CD1c-positive myeloid dendritic cell (primary cell): ENCODE measurements around the gene COL23A1.

Experiments used
- DNase-seq: peaks from one replicate; pipeline ENCODE4 v3.0.0-alpha.2; 2016; ENCODE audit errors: extremely low spot score

The COL23A1 gene

DNA sequence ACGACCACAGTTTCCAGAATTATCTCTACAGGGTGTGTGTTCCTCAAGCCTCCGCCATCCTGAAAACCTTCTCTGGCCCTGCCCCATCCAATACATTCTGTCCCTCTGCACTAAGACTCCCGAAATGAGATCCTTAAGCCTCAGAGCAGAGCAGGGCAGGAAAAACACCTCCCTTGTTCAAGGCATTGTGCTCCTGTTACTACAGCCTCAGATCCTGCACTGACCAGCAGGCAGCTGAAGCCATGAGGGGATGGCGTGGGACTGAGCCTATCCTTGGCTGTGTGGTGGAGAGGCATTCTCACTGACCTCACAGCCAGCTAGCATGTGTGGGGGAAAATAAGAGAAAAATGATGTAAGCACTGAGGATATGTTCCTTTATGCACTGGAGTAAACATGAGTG, 250.9 kb downstream of the COL23A1 start:
- no peak for DNase-seq

- DNase-seq: no peak
These were observed 251.4 kb downstream of the COL23A1 start for GRCh38 chr5:178338750-178339144.

DNA sequence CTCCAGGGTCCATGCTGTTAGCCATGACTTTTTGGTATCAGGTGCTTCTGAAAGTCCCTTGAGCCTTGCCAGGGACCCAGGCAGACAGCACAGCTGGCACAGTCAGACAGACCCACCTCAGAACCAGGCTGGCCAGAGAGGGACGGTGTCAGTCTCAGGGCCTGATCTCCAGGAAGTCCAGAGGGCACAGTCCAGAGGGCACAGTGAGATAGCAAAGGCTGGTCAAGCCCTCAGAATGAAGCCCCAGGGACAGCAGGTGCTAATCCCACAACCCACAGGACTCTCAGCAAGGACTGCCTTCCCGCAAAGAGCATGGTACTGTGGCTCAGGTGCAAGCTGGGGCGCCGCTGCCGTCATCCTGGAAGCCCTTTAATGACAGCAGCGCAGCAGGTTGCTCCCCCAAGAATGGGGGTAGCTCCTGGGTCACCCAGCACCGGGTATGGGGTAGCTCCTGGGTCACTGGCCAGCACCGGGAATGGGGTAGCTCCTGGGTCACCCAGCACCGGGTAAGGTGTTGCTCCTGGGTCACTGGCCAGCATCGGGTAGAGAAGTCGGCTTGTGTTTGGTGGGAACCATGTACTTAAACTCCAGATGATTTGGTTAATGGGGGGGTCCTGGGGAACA, 252.0 kb downstream of the COL23A1 start:
- no peak for DNase-seq

DNA sequence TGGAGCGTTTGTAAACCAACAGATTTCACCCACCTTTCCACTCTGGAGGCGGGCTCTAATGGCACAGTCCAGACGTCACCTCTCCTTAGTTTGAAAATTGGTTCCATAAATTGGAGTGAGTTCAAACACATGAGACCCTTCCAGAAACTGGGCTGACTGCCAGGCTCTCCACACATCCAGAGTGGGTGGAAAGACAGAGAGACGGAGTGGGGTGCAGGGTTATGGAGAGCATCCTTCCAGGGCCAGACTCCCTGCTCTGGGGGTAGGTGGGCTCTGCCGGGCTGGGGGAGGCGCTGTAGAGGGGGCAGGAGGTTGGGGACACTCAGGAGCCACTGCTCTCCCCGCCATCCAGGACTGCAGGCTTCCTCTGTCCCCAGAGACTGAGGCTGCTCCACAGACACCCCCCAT, 252.9 kb downstream of the COL23A1 start:
- no peak for DNase-seq

DNA sequence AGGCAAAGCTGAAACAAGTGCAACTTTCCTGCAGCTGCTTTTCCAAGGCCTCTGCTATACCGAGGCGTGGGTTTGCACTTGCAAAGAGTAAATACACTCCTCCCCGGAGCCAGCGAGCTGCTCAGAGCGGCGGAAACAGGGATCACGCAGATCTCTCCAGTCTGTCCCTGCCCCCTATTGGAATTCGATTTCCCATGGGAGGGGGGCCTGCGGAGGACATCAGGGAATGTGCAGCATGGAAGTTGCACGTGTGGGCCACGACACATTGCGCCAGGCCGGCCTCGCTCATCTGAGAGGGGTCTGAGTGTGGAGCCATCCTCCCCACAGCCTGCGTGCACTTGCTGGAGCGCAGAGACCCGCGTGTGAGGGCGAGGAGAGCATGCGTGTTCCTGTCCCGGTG, 253.3 kb downstream of the COL23A1 start:
- no peak for DNase-seq

GRCh38 chr5:178335302-178336030, 254.7 kb downstream of the COL23A1 start:
- DNase-seq: no peak

DNA sequence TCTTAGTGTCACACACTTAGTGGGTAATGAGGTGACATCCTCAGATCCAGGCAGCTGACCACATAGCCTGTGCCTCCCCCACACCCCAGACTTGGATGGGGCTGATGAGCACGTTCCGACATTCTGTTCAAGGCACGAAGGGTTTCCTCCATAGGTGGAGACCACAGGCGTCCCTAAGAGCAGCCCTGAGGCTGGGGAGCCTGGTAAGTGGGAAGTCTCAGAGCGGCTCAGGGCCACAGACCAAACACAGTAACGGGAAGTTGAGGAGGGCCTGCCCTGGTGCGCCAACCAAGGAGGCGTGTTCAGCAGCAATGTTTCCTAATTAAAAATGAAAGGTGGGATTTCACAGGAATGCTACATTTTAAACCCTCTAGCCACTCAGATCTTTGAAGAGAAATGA, 255.3 kb downstream of the COL23A1 start:
- DNase-seq: peak; percentile 62

DNA sequence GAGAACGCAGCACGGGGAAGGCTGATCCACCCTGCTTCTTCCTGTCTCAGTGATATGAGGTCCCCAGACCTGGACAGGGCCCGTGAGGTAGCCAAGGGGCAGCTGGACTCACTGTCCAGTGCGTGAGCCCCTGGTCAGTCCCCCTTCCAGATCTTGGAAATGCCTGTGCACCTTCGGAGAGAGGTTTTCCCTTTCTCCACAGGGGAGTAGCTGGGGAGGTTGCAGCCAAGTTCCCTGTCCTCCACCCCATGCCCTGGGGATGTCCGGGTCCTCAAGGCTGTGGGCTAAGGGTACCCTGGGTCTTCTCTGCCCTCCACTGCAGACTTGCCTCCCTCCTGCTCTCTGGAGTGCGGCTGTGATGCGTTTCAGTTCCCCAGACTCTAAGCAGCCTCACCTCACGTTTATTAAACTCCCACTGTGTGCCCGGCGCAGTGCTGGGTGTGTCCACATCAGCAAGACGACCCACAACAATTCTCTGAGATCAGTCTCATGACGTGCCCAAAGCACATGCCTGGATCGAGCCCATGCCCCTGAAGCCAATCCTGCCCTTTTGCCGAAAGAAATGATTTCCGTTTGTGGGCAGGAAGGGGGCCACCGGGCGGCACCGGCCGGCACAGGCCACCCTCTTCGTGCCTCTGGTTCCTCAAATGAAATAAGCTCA, 256.2 kb downstream of the COL23A1 start:
- peak; percentile 12 for DNase-seq

DNA sequence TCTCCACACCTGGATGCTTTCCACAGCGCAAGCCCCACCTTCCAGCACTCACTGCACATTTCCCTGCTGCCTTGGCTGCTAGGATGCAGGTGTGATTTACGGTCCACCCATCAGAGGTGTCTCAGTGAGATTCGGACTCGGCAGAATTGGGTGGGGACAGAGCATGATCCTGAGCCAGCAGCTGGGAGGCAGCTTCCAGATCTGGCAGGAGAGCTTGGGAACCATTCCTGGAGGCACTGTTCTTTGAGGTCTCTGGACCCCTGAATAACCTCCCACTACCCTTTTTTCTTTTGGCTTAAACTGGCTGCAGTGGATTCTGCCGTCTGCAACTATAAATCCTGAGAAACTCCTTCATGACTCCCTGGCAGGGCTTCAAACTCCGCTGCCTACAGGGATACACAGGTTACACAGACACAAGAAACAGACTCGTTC, 258.0 kb downstream of the COL23A1 start:
- no peak for DNase-seq

GRCh38 chr5:178331491-178331996, 258.6 kb downstream of the COL23A1 start:
- DNase-seq: no peak

DNA sequence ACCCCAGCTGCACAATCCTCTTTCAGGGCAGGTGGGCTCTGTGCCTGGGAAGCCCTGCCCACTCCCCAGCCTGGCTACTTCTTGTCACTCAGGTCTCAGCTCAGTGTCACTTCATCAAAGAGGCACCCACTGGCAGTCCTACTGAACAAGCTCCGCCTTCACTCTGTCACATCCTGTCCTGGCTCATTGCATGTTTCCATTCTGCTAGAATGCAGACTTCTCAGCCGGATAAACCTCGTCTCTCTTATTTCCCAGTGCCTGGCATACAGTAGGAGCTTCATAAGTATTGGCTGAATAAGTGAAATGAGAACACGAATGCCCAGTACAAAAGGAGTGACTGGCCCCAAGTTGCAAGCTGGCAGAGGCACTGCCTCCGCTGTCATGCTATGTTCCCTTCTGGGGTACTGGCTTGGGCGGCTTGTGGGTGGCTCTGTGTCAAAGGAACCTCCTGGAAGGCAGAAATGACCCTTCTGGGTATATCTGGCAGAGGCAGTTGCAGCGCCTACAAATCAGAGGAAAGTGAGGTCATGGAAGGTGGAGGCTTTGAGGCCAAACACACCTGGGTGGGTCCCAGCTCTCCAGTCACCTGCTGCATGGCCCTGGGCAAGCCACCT, 259.3 kb downstream of the COL23A1 start:
- peak; percentile 60 for DNase-seq

DNA sequence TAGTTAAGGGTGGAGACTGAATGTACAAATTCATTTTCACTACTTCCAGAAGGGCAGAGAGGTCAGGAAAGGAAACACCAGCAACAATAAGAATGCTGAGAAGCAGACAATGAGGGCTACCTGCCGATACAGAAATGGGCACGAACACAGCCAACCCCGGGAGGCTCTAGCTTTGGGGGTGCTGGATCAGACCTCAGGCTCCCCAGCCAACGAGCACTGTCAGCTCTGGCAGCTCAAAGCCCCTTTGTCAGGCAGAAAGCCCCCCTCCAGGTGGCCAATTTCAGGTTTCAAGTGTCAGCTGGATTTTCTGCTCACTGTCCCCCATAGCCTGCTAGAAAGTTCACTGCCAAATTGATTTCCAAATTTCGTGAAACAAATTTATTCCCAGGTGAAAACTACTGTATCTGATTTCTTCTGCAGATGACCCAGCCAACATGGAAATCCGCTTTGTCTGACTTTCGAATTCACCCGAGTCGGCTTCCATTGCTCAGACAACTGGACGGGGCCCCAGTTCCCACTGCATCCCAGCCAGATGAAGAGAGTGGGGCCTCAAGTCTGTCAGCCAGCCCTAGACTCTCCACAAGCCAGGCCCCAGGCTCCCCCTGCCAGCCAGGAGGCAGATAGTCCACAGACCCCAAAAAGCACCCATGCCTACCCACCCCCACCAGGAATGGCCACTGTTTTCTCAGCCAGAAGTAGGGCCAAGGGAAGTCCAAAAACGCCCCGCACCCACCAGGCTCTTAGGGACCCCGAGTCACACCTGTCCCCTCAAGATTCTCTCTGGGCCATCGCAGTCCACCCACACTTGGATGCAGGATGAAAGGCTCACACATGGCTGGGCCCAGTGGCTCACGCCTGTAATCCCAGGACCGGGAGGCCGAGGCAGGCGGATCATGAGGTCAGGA, 261.1 kb downstream of the COL23A1 start:
- no peak for DNase-seq

DNA sequence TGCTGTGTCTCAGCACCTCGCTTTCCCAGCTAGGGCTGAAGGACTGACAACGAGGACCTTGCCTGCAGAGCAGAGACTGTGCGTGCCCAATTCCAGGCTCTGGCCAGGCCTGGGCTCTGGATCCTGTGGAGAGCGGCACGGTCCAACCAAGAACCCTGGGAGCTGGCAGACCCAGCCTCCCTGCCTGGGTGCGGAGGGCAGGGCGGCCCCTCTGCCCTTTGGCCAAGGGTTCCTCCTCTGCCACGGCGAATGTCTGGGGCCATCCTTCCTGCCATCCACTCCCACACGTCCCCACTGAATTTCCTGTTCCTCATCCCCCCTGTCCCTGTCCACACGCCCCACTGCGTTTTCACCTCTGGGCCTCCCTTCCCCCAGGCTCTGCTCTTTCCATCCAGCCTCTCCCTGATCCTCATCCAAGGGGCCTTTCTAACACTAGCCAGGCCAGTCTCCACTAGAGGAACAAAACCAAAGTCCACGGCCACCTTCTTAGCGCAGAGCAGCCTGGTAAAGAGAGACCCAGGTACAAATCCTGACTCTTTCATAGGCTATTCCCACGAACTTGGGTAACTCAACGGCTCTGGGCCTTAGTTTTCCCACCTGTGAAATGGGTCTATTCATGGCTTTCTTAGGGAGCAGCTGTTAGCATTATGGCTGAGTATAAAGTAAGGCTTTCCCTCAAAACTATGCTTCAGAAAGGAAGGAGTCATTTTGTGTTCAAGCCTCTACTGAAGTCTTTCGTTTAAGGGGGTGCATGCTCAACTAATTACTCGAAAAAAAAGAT, 262.1 kb downstream of the COL23A1 start:
- DNase-seq: peak; percentile 37

- no peak for DNase-seq
These were observed 262.7 kb downstream of the COL23A1 start for GRCh38 chr5:178327446-178327845.

DNA sequence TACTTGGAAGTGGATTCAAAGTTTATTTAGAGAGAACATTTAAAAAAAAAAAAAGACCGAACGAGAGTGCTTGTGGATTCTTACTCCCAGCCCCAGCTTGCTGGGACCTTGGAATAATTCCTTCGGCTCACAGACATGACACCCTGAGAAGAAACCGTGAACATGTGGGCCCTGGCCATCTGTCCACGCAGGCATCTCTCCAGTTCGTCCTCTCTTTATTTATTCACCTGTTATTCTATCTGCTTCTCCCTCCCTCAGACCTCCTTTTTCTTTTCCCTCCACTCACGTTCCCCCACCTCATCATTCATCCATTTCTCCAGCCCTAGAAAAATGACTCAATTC, 263.8 kb downstream of the COL23A1 start:
- DNase-seq: no peak

DNA sequence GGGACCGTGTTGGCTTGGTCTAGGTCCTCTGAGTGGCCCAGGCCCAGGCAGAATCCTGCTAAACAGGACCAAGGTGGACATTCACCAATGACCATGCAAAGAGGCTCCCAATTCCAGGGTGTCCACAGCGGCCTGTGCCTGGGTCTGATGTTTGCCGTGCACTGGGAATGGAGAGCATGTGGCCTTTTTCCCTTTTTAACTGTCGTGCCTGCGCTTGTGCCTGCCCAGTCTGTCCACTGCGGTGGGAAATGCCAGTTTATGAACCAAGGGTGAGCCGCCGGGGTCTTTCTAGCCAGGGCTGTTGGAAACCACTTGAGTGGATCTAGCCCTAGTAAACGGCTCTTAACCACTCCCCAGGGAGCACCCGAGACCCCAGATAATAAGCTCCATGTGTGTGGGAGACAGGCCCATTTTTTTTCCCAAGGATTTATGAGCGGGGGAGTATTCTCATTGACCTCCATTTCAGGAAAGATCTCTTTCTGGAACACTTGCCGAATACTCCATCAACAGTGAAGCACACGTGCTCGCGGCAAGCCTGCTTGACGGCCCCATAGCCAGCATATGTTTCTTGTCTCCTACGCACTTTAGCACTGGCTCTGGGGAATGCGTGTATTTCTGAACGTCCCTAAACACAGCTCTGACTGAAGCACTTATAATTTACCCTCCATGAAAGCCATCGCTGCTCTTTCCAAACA, 264.4 kb downstream of the COL23A1 start:
- DNase-seq: no peak

- no peak for DNase-seq
These were observed 264.9 kb downstream of the COL23A1 start for GRCh38 chr5:178325311-178325678.

- DNase-seq: no peak
These were observed 265.5 kb downstream of the COL23A1 start for GRCh38 chr5:178324481-178325310.

DNA sequence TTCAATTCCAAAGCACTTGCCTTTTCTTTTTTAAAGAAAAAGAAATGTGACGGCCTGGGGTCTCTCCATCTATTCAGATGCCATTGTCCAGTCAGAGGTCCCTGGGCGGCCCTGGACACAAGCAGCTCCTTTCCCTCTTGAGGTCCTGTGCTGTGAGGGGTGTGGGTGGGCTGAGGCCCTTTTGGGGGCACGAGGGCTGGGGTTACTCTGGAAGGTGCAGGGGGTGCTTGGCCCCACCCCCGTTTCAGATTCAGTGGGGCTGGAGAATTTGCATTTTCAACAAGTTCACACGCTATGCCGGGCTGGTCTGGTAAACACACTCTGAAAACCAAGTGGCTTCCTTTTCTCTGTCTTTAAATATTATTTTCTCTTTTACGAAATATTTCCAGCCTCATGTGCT, 266.2 kb downstream of the COL23A1 start:
- DNase-seq: no peak
